Breast epithelium (tissue), 4 donors: ENCODE results near the gene ZNF467. TPM values are rescaled to one million over a fixed set of nuclear protein-coding genes. Genes with fewer than 3 reads are reported as not detected.

Experiments used
- DNase-seq, 2 donors: peaks; one replicate each; pipeline ENCODE4 v3.0.0-alpha.2; 2019; ENCODE audit warnings: low spot score in 2 of 2
- H3K27ac ChIP-seq, 2 donors: fragments of 200-600 bp; sonication (generic) in 1 of 2; one replicate each; pipeline ENCODE4 v1.5.1; 2016 to 2019; ENCODE audit warnings: mild to moderate bottlenecking in 1 of 2
- H3K27me3 ChIP-seq, 2 donors: fragments of 200-600 bp; sonication (generic) in 1 of 2; one replicate each; pipeline versions ENCODE4 v1.5.1 to v1.6.0; 2017 to 2019; ENCODE audit warnings: control low read depth in 1 of 2, mild to moderate bottlenecking in 1 of 2
- H3K36me3 ChIP-seq: fragments of 200-600 bp; one replicate; pipeline ENCODE4 v1.5.1; 2019
- H3K4me1 ChIP-seq, 2 donors: fragments of 200-600 bp; sonication (generic); one replicate each; pipeline ENCODE4 v1.5.1; 2016 to 2019; ENCODE audit warnings: control low read depth in 1 of 2
- H3K4me3 ChIP-seq, 3 donors: fragments of 200-600 bp; sonication (generic); 1 replicate in 2 of 3; 2 replicates in 1 of 3; pipeline ENCODE4 v1.5.1; 2016 to 2019; ENCODE audit warnings: mild to moderate bottlenecking in 3 of 3, moderate library complexity in 2 of 3
- H3K9me3 ChIP-seq, 2 donors: fragments of 200-600 bp; sonication (generic) in 1 of 2; one replicate each; pipeline ENCODE4 v1.5.1; 2016 to 2019; ENCODE audit warnings: control low read depth in 1 of 2
- CTCF ChIP-seq, 3 donors: fragments of 450-650 bp; IDR thresholded peaks; one replicate each; pipeline ENCODE4 v1.5.1; 2016 to 2017; ENCODE audit warnings: antibody characterized with exemption in 3 of 3, mild to moderate bottlenecking in 3 of 3, moderate library complexity in 3 of 3
- POLR2A ChIP-seq: fragments of 450-650 bp; IDR thresholded peaks from one replicate; pipeline ENCODE4 v1.6.1; 2016; ENCODE audit warnings: antibody characterized with exemption, mild to moderate bottlenecking, moderate library complexity
- POLR2AphosphoS5 ChIP-seq, 3 donors: sonication (generic); formaldehyde crosslinking; IDR thresholded peaks; one replicate each; pipeline ENCODE4 v1.6.1; 2017; ENCODE audit warnings: antibody characterized with exemption in 3 of 3
- intact Hi-C: fragments of 100-400 bp; cut with DNase I; formaldehyde crosslinking; loops from one replicate; pipeline ENCODE4 v1.15.1; 2023; ENCODE audit warnings: low total_unique reads
- total RNA-seq, 3 donors: library from RNA; depleted of rRNA; stranded (reverse); fragments of >200 nt; gene quantifications; one replicate each; pipeline ENCODE4 v1.1.0, GENCODE V29; 2016

The ZNF467 gene
- total RNA-seq, 3 donors from 2014 or later, result 5.0 to 6.3 (median 5.9) TPM

- intact Hi-C loops, result loop anchor here (10.0 kb wide), 1 partner anchor 46 kb away; no protein-coding TSS in a partner anchor
- H3K36me3 ChIP-seq, result no peaks in the 10 kb centered on the region
- H3K27ac ChIP-seq, result no peak overlapping the region
- H3K27me3 ChIP-seq, result no peaks in the 10 kb centered on the region
- H3K9me3 ChIP-seq, result no peaks in the 10 kb centered on the region
- TF ChIP-seq POLR2A (no peak), POLR2AphosphoS5 (IDR thresholded peaks at IDR 0.05) (no peak), CTCF (IDR thresholded peaks at IDR 0.05) (no peak)
- DNase-seq, result no peak
- H3K4me1 ChIP-seq, result peaks cover 5% of the 10 kb centered on the region in 2 donors
- H3K4me3 ChIP-seq, result no peak overlapping the region
Measured at GRCh38 chr7:149721084-149721601, 52.2 kb downstream of the ZNF467 start.

- intact Hi-C loops, result loop anchor here (10.0 kb wide), 1 partner anchor 46 kb away; no protein-coding TSS in a partner anchor
Measured at GRCh38 chr7:149720372-149721083, 52.9 kb downstream of the ZNF467 start.

DNA sequence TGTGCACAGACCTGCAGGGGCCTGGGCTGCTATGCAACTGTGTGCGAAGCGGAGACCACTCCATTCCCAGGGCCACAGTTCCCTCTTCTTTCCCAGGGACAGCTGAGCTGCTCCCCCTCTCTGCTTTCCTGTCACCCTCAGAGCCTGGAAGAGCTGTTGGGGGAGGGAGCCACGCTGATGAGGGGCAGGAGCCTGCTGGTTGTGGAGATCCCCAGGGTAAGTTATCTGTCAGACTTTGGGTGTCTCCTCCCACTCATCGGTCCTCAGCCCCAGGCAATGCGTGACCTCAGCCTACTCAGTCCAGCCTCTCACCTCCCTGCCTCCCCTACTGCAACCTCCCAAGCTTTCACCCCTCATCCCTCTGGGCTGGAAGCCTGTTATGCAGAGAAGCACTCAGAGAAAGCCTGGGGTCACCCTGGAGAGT is 53.5 kb downstream of the ZNF467 start:
- Histone ChIP-seq H3K27me3 (no peaks in the 10 kb centered on the region), H3K36me3 (no peaks in the 10 kb centered on the region), H3K4me3 (no peak overlapping the region), H3K27ac (no peak overlapping the region), H3K9me3 (no peaks in the 10 kb centered on the region), H3K4me1 (peaks cover 5 to 10% of the 10 kb centered on the region in 2 donors)
- TF ChIP-seq POLR2A, result no peak
- TF ChIP-seq CTCF (IDR thresholded peaks at IDR 0.05), result no peak
- no peak for TF ChIP-seq POLR2AphosphoS5 (IDR thresholded peaks at IDR 0.05)
- intact Hi-C loops, result loop anchor here (10.0 kb wide), 1 partner anchor 45 kb away; no protein-coding TSS in a partner anchor
- no peak for DNase-seq

More at GRCh38 chr7:149720372-149721083, 52.9 kb downstream of the ZNF467 start:
- peak in 1 of 2 donors; percentile 69 for DNase-seq
- no peaks in the 10 kb centered on the region for H3K36me3 ChIP-seq
- H3K4me1 ChIP-seq, result peaks cover 5 to 9% of the 10 kb centered on the region in 2 donors
- no peaks in the 10 kb centered on the region for H3K9me3 ChIP-seq
- H3K4me3 ChIP-seq, result no peak overlapping the region
- no peak overlapping the region for H3K27ac ChIP-seq
- no peak for TF ChIP-seq CTCF (IDR thresholded peaks at IDR 0.05)
- no peak for TF ChIP-seq POLR2AphosphoS5 (IDR thresholded peaks at IDR 0.05)
- TF ChIP-seq POLR2A, result no peak
- no peaks in the 10 kb centered on the region for H3K27me3 ChIP-seq

GRCh38 chr7:149719050-149719899 is 54.1 kb downstream of the ZNF467 start:
- no peak overlapping the region for H3K4me3 ChIP-seq
- no peak for DNase-seq
- intact Hi-C loops, result no loop called here
- H3K27me3 ChIP-seq, result no peaks in the 10 kb centered on the region
- H3K27ac ChIP-seq, result no peak overlapping the region
- no peaks in the 10 kb centered on the region for H3K9me3 ChIP-seq
- H3K36me3 ChIP-seq, result no peaks in the 10 kb centered on the region
- H3K4me1 ChIP-seq, result peaks cover 5 to 10% of the 10 kb centered on the region in 2 donors
- no peak for TF ChIP-seq CTCF (IDR thresholded peaks at IDR 0.05)
- no peak for TF ChIP-seq POLR2A
- TF ChIP-seq POLR2AphosphoS5 (IDR thresholded peaks at IDR 0.05), result no peak

GRCh38 chr7:149718730-149719049 is 54.7 kb downstream of the ZNF467 start:
- Histone ChIP-seq H3K27me3 (no peaks in the 10 kb centered on the region), H3K4me1 (peaks cover 5 to 10% of the 10 kb centered on the region in 2 donors), H3K27ac (no peak overlapping the region), H3K36me3 (no peaks in the 10 kb centered on the region), H3K4me3 (no peak overlapping the region), H3K9me3 (no peaks in the 10 kb centered on the region)
- DNase-seq, result no peak
- intact Hi-C loops, result no loop called here
- TF ChIP-seq POLR2A (no peak), POLR2AphosphoS5 (IDR thresholded peaks at IDR 0.05) (no peak), CTCF (IDR thresholded peaks at IDR 0.05) (no peak)
